HepG2 (cell line): Measurements from ENCODE around the gene TBX21. TPM values are rescaled to one million over a fixed set of nuclear protein-coding genes. Genes with fewer than 3 reads are reported as not detected.

ENCODE experiments used
- AGO1 ChIP-seq: fragments of 200-400 bp; formaldehyde crosslinking; IDR thresholded peaks from 2 replicates; pipeline ENCODE4 v1.6.1; 2017; ENCODE audit warnings: mild to moderate bottlenecking, low read depth, low read length, moderate library complexity; ENCODE audit not compliant: poor library complexity, severe bottlenecking
- EHMT2 ChIP-seq: fragments of 200-600 bp; sonication (generic); IDR thresholded peaks from 2 replicates; pipeline ENCODE4 v1.7.0; 2017; ENCODE audit warnings: antibody characterized with exemption, low read depth, low read length, borderline replicate concordance
- HMG20A ChIP-seq: IDR thresholded peaks from 2 replicates; pipeline ENCODE4 v1.6.1; 2016; ENCODE audit warnings: borderline replicate concordance
- MEIS2 ChIP-seq: sonication (generic); formaldehyde crosslinking; IDR thresholded peaks from 2 replicates; pipeline ENCODE4 v1.9.0; 2021; ENCODE audit warnings: mild to moderate bottlenecking, missing genetic modification reagents
- NFATC3 ChIP-seq: sonication (generic); formaldehyde crosslinking; IDR thresholded peaks from 2 replicates; pipeline ENCODE4 v1.5.1; 2020; ENCODE audit warnings: mild to moderate bottlenecking, missing genetic modification reagents
- NONO ChIP-seq, 2 experiments: fragments of 450-650 bp in 1 of 2; sonication (generic) in 1 of 2; formaldehyde crosslinking in 1 of 2; IDR thresholded peaks in 1 of 2; conservative IDR thresholded peaks in 1 of 2; 2 replicates each; pipeline versions ENCODE4 v1.6.1 to v1.8.0; 2017 to 2022; ENCODE audit warnings: mild to moderate bottlenecking in 1 of 2, missing genetic modification reagents in 1 of 2, moderate library complexity in 1 of 2
- THYN1 ChIP-seq: sonication (generic); formaldehyde crosslinking; IDR thresholded peaks from 2 replicates; pipeline ENCODE4 v1.8.1; 2023; ENCODE audit warnings: low read depth, mild to moderate bottlenecking, moderate library complexity, missing genetic modification reagents, borderline replicate concordance
- ZBTB25 ChIP-seq: IDR thresholded peaks from 2 replicates; pipeline ENCODE4 v1.6.1; 2018; ENCODE audit warnings: missing genetic modification reagents
- ZFP91 ChIP-seq: sonication (generic); formaldehyde crosslinking; IDR thresholded peaks from 2 replicates; pipeline ENCODE4 v1.9.0; 2022; ENCODE audit warnings: missing genetic modification reagents, mild to moderate bottlenecking, borderline replicate concordance
- ZMYM3 ChIP-seq: sonication (generic); formaldehyde crosslinking; IDR thresholded peaks from 2 replicates; pipeline ENCODE4 v1.5.1; 2020; ENCODE audit warnings: mild to moderate bottlenecking, missing genetic modification reagents
- ZNF597 ChIP-seq: sonication (generic); formaldehyde crosslinking; IDR thresholded peaks from 2 replicates; pipeline ENCODE4 v1.5.0; 2020; ENCODE audit warnings: missing genetic modification reagents
- ZSCAN12 ChIP-seq: sonication (generic); formaldehyde crosslinking; IDR thresholded peaks from 2 replicates; pipeline ENCODE4 v1.9.0; 2021; ENCODE audit warnings: mild to moderate bottlenecking, missing genetic modification reagents
- polyA plus RNA-seq, 8 experiments: library from polyadenylated mRNA; depleted of rRNA in 3 of 8; stranded (reverse) in 7 of 8; unstranded in 1 of 8; fragments of >200 nt; fragmentation: Illumina TruSeq in 4 of 8; extraction: Trizol in 4 of 8; gene quantifications; 2 replicates each; pipeline versions ENCODE4 v1.2.1 to v1.2.3, GENCODE V29; 2011 to 2016; ENCODE audit warnings: low read depth in 4 of 8, missing spikeins in 1 of 8, mixed read lengths in 1 of 8; ENCODE audit not compliant: insufficient read depth in 1 of 8
- total RNA-seq, 5 experiments: library from RNA; depleted of rRNA; stranded (reverse); fragments of >200 nt; fragmentation: Illumina TruSeq; extraction: Trizol; gene quantifications; 2 replicates each; pipeline ENCODE4 v1.2.3, GENCODE V29; 2016; ENCODE audit warnings: low read depth in 1 of 5

Gene TBX21
- total and polyA plus RNA-seq, 2 of the 13 experiments (the other 11 are each of a cell fraction or from before 2014, with no cell fraction given), result not detected

DNA sequence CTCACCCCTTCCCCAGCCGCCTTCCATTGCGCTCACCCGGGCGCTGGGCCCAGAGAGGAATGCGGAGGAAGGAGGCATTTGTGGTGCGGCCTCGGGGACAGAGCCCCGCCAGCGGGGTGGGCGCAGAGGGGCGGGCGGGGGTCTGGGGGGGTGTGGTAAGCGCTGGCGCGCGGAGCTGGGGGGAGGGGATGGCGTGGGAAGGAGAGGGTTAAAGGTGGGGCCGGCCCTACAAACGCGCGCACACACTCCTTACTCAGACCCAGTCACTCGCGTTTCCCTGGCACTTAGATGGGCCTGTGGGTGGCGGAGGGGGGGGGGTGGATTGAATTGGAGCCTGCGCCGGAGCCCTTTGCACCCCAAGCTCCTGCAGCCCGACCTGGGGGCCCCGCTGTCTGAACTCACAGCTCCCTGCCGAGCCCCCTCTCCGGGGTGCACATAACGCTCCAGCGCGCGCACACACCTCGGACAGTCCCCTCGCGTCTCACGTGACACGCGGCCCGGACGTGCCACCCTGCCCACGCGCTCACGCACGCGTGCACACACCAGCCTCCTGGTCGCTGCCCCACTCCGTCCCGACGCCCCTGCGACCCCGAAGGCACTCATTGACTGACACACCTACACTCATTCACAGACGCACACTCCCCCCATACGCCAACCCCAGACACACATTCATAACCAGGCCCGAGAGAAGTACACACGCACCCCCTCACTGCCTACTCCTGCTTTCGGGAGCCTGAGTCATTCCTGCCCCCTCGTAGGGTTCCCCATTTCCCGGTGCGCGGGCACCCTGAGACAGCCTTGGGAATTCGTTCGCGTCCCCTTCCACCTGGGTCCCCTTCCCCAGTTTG, 38.2 kb upstream of the TBX21 start (continued):
- TF ChIP-seq HMG20A (CRISPR knock-in tag) (no peak), THYN1 (CRISPR knock-in tag) (no peak), AGO1 (no peak), NFATC3 (CRISPR knock-in tag) (no peak), MEIS2 (CRISPR knock-in tag) (no peak), ZNF597 (CRISPR knock-in tag) (no peak), NONO (IDR thresholded peaks at IDR 0.05) (no peak), NONO (CRISPR knock-in tag; conservative IDR thresholded peaks at IDR 0.05) (peak; percentile 62; the same call in 1 of the 2 replicates), ZSCAN12 (no peak), ZBTB25 (CRISPR knock-in tag) (no peak), ZMYM3 (CRISPR knock-in tag) (no peak), EHMT2 (no peak), ZFP91 (CRISPR knock-in tag) (no peak)
